HFFc6 (cell line): ENCODE data around the gene ANGEL2. TPM values are rescaled to one million over a fixed set of nuclear protein-coding genes. Genes with fewer than 3 reads are reported as not detected.

Experiments
- DNase-seq: peaks from one replicate; pipeline ENCODE4 v3.0.0-alpha.2; 2018
- H3K27ac Mint-ChIP-seq: 2 replicates; pipeline ENCODE4 v1.8.0; 2020; ENCODE audit warnings: mild to moderate bottlenecking, mixed read lengths
- H3K27me3 Mint-ChIP-seq: 2 replicates; pipeline ENCODE4 v1.8.0; 2021; ENCODE audit warnings: mild to moderate bottlenecking, moderate library complexity, mixed read lengths; ENCODE audit not compliant: insufficient read depth
- H3K36me3 Mint-ChIP-seq: 2 replicates; pipeline ENCODE4 v1.8.0; 2021; ENCODE audit warnings: low read depth, mixed read lengths
- H3K4me1 Mint-ChIP-seq: 2 replicates; pipeline ENCODE4 v1.8.0; 2020; ENCODE audit warnings: low read depth, mixed read lengths
- H3K4me3 Mint-ChIP-seq: 2 replicates; pipeline ENCODE4 v1.8.0; 2020; ENCODE audit warnings: mild to moderate bottlenecking, moderate library complexity, mixed read lengths
- H3K9me3 Mint-ChIP-seq: 2 replicates; pipeline ENCODE4 v1.8.0; 2020; ENCODE audit warnings: mild to moderate bottlenecking, mixed read lengths
- CTCF ChIP-seq: fragments of 200-600 bp; sonication (generic); IDR thresholded peaks from 2 replicates; pipeline ENCODE4 v1.5.0; 2021; ENCODE audit warnings: antibody characterized with exemption, mild to moderate bottlenecking
- total RNA-seq, 6 experiments: library from RNA; stranded (reverse); fragmentation: NEBNext Ultra II Directional; extraction: Animal tissue kit (Norgen Biotek cat#: 25700); gene quantifications; 2 replicates in 1 of 6; 3 replicates in 5 of 6; pipeline ENCODE4 v1.2.3, GENCODE V29; 2021

Gene ANGEL2
- total RNA-seq, 6 experiments from 2014 or later, result 21.0 to 27.2 (median 24.4) TPM

- TF ChIP-seq CTCF, result no peak
- H3K4me1 Mint-ChIP-seq, result peaks cover 18% of the 10 kb centered on the region
- H3K4me3 Mint-ChIP-seq, result no peak overlapping the region
- DNase-seq, result peak; percentile 72
- H3K27ac Mint-ChIP-seq, result peak overlapping the region; percentile 12; the same call in 1 of the 2 replicates
- no peaks in the 10 kb centered on the region for H3K36me3 Mint-ChIP-seq
- H3K9me3 Mint-ChIP-seq, result no peaks in the 10 kb centered on the region
- peaks cover 57% of the 10 kb centered on the region for H3K27me3 Mint-ChIP-seq
Observed at GRCh38 chr1:212975111-212975918, 40.4 kb downstream of the ANGEL2 start.

GRCh38 chr1:212974711-212975110 lies 41.0 kb downstream of the ANGEL2 start:
- no peak overlapping the region for H3K27ac Mint-ChIP-seq
- H3K27me3 Mint-ChIP-seq, result peaks cover 58% of the 10 kb centered on the region
- H3K9me3 Mint-ChIP-seq, result no peaks in the 10 kb centered on the region
- H3K36me3 Mint-ChIP-seq, result no peaks in the 10 kb centered on the region
- peaks cover 15% of the 10 kb centered on the region for H3K4me1 Mint-ChIP-seq
- no peak overlapping the region for H3K4me3 Mint-ChIP-seq
- TF ChIP-seq CTCF, result no peak
- DNase-seq, result no peak

GRCh38 chr1:212973899-212974298 lies 41.8 kb downstream of the ANGEL2 start:
- Mint-ChIP-seq H3K4me1 (peaks cover 15% of the 10 kb centered on the region), H3K9me3 (no peaks in the 10 kb centered on the region), H3K27ac (no peak overlapping the region), H3K27me3 (peaks cover 50% of the 10 kb centered on the region), H3K4me3 (no peak overlapping the region), H3K36me3 (no peaks in the 10 kb centered on the region)
- DNase-seq, result no peak
- no peak for TF ChIP-seq CTCF

GRCh38 chr1:212973426-212973825 lies 42.2 kb downstream of the ANGEL2 start:
- no peak for TF ChIP-seq CTCF
- H3K9me3 Mint-ChIP-seq, result no peaks in the 10 kb centered on the region
- no peak overlapping the region for H3K27ac Mint-ChIP-seq
- DNase-seq, result no peak
- H3K36me3 Mint-ChIP-seq, result no peaks in the 10 kb centered on the region
- peaks cover 15% of the 10 kb centered on the region for H3K4me1 Mint-ChIP-seq
- H3K4me3 Mint-ChIP-seq, result no peak overlapping the region
- peaks cover 49% of the 10 kb centered on the region for H3K27me3 Mint-ChIP-seq

- H3K4me3 Mint-ChIP-seq, result no peak overlapping the region
- H3K27ac Mint-ChIP-seq, result no peak overlapping the region
- H3K27me3 Mint-ChIP-seq, result peaks cover 44% of the 10 kb centered on the region
- no peaks in the 10 kb centered on the region for H3K36me3 Mint-ChIP-seq
- no peak for TF ChIP-seq CTCF
- no peak for DNase-seq
- H3K4me1 Mint-ChIP-seq, result peaks cover 22% of the 10 kb centered on the region
- H3K9me3 Mint-ChIP-seq, result no peaks in the 10 kb centered on the region
Observed at GRCh38 chr1:212971312-212971711, 44.4 kb downstream of the ANGEL2 start.
